ENCODE results near the gene HSFX3.
"Not testable (repeated sequence)": the region's sequence is repeated elsewhere in the genome, so short reads cannot be mapped to it uniquely, and the experiment has no call there.

The HSFX3 gene

GRCh38 chrX:149549701-149550100 is at the start of gene HSFX3:
TSS of gene HSFX3 (minus strand) at chrX:149549924. CDS start at chrX:149549852, 72 bp downstream.
- not testable (repeated sequence) for DNase-seq

- not testable (repeated sequence) for DNase-seq
Measured at GRCh38 chrX:149598603-149599002, 48.9 kb upstream of the HSFX3 start.

GRCh38 chrX:149595943-149596342 is 46.2 kb upstream of the HSFX3 start:
- DNase-seq: not testable (repeated sequence)

- not testable (repeated sequence) for DNase-seq
Measured at GRCh38 chrX:149595214-149595613, 45.5 kb upstream of the HSFX3 start, which contains the start of gene HSFX2. TSS of gene HSFX2 (minus strand) at chrX:149595314. CDS start at chrX:149594700, 614 bp downstream.

- not testable (repeated sequence) for DNase-seq
Measured at GRCh38 chrX:149590993-149591392, 41.3 kb upstream of the HSFX3 start.

GRCh38 chrX:149587359-149587758 is 37.6 kb upstream of the HSFX3 start, which contains the start of gene MAGEA9B:
TSS of gene MAGEA9B (minus strand) at chrX:149587459. CDS start at chrX:149583179, 4,280 bp downstream.
- not testable (repeated sequence) for DNase-seq

- DNase-seq: not testable (repeated sequence)
Measured at GRCh38 chrX:149585631-149586030, 35.9 kb upstream of the HSFX3 start.

GRCh38 chrX:149573456-149573855 is 23.7 kb upstream of the HSFX3 start:
- DNase-seq: not testable (repeated sequence)

- DNase-seq: no peak
Measured at GRCh38 chrX:149572743-149573142, 23.0 kb upstream of the HSFX3 start.

GRCh38 chrX:149571770-149572169 is 22.0 kb upstream of the HSFX3 start:
- DNase-seq: no peak

GRCh38 chrX:149570668-149571067 is 20.9 kb upstream of the HSFX3 start:
- DNase-seq: no peak

- no peak for DNase-seq
Measured at GRCh38 chrX:149569770-149570169, 20.0 kb upstream of the HSFX3 start.

GRCh38 chrX:149568701-149569296 is 19.1 kb upstream of the HSFX3 start:
- no peak for DNase-seq

- no peak for DNase-seq
Measured at GRCh38 chrX:149567621-149568417, 18.1 kb upstream of the HSFX3 start.

GRCh38 chrX:149563359-149563758 is 13.6 kb upstream of the HSFX3 start:
- DNase-seq: no peak

GRCh38 chrX:149555251-149555650 is 5.5 kb upstream of the HSFX3 start:
- DNase-seq: not testable (repeated sequence)

- not testable (repeated sequence) for DNase-seq
Measured at GRCh38 chrX:149551939-149552248, 2.2 kb upstream of the HSFX3 start.

GRCh38 chrX:149551245-149551938 is 1.7 kb upstream of the HSFX3 start:
- not testable (repeated sequence) for DNase-seq

- not testable (repeated sequence) for DNase-seq
Measured at GRCh38 chrX:149550454-149550853, 730 bp upstream of the HSFX3 start.

- DNase-seq: not testable (repeated sequence)
Measured at GRCh38 chrX:149547782-149548181, 1.9 kb downstream of the HSFX3 start.

GRCh38 chrX:149546962-149547361 is 2.8 kb downstream of the HSFX3 start:
- DNase-seq: not testable (repeated sequence)

GRCh38 chrX:149545545-149546543 is 3.9 kb downstream of the HSFX3 start:
- DNase-seq: not testable (repeated sequence)

All from NCI-H1092 (cell line).